ENCODE measurements around the gene CASP7. TPM values are rescaled to one million over a fixed set of nuclear protein-coding genes. Genes with fewer than 3 reads are reported as not detected.
"Not testable (repeated sequence)": the region's sequence is repeated elsewhere in the genome, so short reads cannot be mapped to it uniquely, and the experiment has no call there.

Gene CASP7
- total RNA-seq, 1 donor from 2014 or later = 41.2 TPM

DNA sequence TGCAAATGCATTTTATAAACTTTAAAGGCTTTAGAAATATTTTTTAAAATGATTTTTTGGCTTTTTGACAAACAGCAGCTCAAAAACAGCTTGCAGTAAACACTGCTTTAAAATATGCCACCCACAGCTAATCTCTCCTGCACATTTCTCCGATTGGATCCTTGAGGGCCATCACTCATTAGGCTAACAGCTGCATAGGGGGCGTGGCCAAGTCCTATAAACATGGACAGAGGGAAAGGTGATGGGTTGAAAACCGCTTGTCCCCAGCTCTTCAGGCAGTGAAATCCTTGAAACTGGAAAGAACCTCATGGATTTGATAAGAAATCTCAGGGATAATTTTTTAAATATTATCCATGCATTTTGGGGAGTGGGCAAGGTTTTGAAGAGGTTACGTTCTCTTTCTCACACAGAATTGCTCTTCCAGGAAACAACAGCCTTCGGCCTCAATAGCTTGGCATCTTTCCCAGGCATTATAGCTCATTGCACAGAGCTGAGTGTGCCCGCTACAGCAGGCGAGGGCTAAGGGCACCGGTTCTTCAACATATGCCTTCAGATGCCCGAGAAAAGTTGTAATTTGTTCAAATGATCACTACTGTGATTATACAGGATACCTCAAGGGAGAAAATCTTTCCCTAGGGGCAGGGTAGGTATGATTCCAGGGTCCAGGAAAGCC is 73.4 kb downstream of the CASP7 start:
- peak; percentile 19 for DNase-seq (ENCODE audit: low read depth)

DNA sequence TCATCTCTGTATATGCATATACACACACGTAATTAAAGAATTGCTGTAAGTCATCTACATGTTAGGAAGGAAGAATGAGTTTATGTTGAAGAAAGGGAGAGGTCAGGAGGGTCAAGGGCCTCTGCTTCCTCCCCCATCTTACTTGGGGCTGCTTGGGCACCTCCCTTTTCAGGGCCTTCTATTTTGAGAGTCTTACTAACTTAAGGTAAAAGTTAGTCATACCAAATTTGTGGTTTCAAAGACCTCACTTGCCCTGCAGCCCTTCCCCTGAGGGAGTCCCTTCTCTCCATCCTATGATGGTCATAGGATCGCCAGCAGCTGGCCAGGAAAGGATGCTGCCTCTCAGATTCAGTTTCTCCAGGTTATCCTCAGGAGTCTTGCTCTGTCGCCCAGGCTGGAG is 74.4 kb downstream of the CASP7 start:
- no peak for DNase-seq (ENCODE audit: low read depth)

DNA sequence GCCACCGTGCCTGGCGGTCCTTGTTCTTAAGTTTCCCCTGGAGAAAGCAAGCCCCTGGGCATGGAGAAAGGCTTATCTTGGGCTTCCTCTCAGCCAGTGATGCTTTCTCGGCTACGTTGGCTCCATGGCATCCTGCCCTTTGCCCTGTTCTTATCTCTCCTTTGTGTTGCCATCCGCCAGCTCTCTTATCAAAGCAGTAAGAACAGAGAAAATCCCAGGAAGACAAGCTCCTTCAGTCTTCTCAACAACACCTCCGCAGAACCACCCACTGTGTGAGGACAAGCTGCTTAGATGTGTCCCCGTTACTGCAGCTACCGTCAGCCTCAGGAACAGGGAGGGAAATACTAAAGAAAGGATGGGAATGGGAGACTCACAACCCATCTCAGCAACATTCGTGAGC is 75.1 kb downstream of the CASP7 start:
- DNase-seq (ENCODE audit: low read depth) = no peak

DNA sequence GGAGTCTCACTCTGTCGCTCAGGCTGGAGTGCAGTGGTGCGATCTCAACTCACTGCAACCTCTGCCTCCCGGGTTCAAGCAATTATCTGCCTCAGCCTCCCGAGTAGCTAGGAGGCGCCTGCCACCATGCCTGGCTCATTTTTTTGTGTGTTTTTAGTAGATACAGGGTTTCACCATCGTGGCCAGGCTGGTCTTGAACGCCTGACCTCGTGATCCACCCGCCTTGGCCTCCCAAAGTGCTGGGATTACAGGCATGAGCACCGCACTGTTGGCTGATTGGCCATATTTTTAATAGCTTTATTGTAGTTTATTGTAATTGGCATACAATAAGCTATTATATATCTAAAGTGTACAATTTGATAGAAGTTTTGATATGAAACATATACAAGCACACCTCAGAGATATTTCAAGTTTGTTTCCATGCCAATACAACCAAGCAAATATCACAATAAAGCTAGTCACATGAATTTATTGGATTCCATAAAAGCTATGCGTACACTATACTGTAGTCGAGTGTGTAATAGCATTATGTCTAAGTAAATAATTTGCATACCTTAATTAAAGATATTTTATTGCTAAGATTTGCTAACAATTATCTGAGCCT is 77.3 kb downstream of the CASP7 start:
- DNase-seq (ENCODE audit: low read depth) = no peak

DNA sequence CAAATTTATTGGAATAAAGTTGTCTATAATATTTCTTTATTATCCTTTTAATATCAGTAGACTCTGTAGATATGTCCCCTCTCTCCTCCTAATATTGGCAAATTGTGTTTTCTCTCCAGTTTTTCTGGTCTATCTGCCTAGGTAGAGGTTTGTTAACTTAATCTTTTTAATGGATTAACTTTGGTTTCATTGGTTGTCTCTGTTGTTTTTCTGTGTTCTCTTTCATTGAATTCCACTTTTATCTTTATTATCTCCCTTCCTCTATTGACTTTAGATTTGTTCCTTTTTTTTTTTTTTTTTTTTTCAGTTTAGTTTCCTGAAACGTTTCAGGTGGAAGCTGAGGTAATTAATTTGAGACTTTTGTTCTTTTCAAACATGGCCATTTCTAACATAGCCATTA is 82.4 kb downstream of the CASP7 start:
- no peak for DNase-seq (ENCODE audit: low read depth)

DNA sequence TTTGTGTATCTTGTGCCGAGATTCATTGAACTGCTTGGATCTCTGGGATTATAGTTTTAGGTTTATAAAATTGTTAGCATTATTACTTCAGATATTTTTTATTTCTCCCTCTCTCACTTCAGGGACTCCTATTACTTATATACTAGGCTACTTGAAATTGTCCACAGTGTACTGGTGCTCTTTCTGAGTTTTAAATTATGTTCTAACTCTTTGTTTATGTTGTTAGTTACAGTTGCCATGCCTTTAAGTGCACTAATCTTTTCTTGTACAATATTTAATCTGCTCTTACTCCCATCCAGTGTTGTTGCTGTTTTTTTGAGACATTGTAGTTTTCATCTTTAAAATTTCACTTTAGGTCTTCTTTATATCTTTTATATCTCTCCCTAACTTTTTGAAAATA is 84.9 kb downstream of the CASP7 start:
- peak; percentile 26 for DNase-seq (ENCODE audit: low read depth)

DNA sequence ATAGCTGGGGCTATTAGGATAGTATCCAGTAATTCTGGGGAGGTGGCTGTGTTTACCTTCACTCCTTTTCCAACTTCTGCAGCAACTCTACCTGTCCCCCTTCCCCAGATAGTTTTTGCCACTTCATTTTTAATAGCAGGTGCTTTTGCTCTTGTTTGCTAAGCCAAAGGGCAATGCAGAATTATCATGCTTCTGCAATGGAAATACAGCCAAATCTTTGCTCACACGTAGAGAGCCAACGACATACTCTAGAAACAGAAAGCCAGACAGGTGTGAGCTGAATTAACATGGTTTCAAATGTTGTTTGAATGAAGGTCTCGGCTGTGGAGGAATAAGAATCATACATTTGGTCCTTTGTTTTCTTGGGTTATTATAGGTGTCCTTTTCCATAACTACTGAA is 86.2 kb downstream of the CASP7 start:
- no peak for DNase-seq (ENCODE audit: low read depth)

DNA sequence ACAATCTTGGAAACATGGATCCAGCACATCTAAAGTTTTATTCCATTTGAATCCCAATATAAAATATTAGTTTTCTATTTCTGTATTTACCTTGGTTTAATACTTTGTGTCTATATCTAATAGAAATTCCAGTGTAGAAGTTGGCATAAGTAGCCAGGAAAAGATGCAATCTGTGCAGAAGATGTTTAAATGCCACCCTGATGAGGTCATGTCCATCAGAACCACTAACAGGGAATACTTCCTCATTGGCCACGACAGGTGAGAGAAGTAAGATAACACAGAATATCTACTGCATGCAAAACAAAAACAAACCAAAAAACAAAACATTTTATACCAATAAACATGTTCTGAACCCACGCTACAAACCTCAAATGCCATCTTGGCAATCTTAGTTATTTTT is 87.5 kb downstream of the CASP7 start:
- DNase-seq (ENCODE audit: low read depth) = no peak

DNA sequence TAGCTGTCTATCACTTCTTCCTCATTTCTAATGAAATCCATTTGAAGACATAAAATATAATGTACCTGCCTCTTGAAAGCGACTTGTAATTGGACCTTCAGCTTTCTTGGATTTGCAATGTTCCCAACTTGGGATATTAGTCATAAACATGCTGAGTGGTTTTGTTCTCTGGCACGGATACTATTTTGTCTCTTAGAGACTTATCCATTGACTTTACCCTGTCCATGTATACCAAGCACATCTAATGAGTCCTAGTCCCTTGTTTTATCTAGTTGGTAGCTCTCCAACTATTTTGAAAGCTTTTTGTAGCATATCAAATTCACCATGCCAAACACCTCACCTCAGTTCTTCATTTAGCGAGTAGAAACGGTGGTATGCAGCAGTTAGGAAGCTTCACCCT is 90.6 kb downstream of the CASP7 start:
- DNase-seq (ENCODE audit: low read depth) = no peak

DNA sequence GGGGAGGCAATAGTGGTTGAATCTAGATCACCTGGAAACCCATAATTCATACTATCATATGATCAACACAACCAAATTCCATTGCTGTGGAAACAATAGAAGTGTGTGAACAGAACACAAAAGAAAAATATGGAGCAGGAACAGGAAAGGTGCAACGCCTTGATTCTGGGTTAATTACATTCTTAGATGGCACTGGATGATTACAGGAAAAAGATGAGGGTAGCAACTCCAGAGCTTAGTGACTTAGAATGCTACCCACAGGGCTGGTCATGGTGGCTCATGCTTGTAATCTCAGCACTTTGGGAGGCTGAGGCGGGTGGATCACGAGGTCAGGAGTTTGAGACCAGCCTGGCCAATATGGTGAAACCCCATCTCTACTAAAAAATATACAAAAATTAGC is 91.4 kb downstream of the CASP7 start:
- not testable (repeated sequence) for DNase-seq (ENCODE audit: low read depth)

DNA sequence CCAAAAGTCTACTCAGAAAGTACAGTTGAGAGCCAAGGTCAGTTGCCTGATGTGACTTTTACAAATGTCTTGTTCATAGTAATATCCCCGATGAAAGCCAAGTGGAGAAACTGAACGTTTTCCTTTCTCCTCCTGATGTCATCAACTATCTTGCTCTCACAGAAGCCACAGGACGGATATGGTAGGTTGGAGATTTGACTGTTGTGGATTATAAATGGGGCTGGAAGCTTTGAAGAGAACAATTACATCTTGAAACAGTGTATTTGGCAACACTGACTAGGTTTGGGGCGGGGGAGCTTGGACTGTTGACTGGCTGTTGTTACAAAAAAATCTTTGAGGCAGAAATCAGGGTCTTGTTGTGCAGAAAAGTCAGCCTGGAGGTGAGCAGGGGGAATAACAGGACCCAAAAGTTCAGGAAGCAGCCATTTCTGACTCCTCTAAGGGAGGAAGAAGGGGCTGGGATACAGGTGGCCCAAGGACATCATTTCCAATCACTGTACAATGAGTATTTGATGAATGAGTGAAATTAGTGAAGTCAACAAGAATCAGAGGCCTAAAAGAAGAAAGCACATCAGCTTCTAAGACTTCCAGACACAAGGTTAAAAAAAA is 96.1 kb downstream of the CASP7 start:
- DNase-seq (ENCODE audit: low read depth) = no peak

DNA sequence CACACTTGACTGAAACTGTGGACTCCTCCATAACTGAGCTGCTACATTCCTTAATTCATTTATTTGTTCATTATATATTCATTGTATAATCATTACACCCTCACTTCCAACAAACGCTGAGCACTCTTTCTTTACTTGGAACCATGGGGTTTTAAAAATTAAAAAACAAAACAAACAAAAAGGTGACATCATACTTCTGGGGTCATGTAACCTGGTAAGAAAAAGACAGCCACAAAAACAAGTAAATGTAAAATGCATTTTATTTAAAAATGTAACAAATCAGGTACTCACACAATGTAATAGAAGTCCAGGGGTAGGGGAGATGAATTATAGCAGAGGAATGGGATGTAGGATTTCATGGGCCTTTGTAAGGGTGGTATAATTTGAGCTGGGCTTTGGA is 96.8 kb downstream of the CASP7 start:
- DNase-seq (ENCODE audit: low read depth) = no peak

Other genes starting within 250 kb of the CASP7 start
- gene HABP2, start 126.9 kb upstream of the CASP7 start, total RNA-seq = 0.17 and 28.8 TPM in 2 replicates
- under 0.01 TPM in 1 of 2 replicates, not detected in the other for gene NRAP, start 15.9 kb upstream of the CASP7 start, total RNA-seq
- under 0.01 and 0.45 TPM in 2 replicates for gene PLEKHS1, start 71.8 kb downstream of the CASP7 start, total RNA-seq
- gene DCLRE1A, start 174.2 kb downstream of the CASP7 start, total RNA-seq = 9.2 and 10.2 TPM in 2 replicates
- 13.2 and 17.9 TPM in 2 replicates for gene NHLRC2, start 174.7 kb downstream of the CASP7 start, total RNA-seq

All from renal cortical epithelial cell (primary cell).